Gastroesophageal sphincter (tissue), 4 donors: ENCODE measurements around the gene VWA8. TPM values are rescaled to one million over a fixed set of nuclear protein-coding genes. Genes with fewer than 3 reads are reported as not detected.

Source experiments
- ATAC-seq: fragments of 150-250 bp; one replicate; pipeline ENCODE4 v1.9.1; 2016; ENCODE audit warnings: mild to moderate bottlenecking, moderate library complexity
- H3K27ac ChIP-seq, 4 donors: fragments of 200-600 bp; sonication (generic) in 3 of 4; 1 replicate in 3 of 4; 2 replicates in 1 of 4; pipeline ENCODE4 v1.5.1; 2016 to 2019
- H3K27me3 ChIP-seq: fragments of 200-600 bp; sonication (generic); one replicate; pipeline ENCODE4 v1.5.1; 2019
- H3K36me3 ChIP-seq, 2 donors: fragments of 200-600 bp; sonication (generic); one replicate each; pipeline ENCODE4 v1.5.1; 2019; ENCODE audit warnings: control low read depth in 1 of 2
- H3K4me1 ChIP-seq, 3 donors: fragments of 200-600 bp; sonication (generic); 1 replicate in 2 of 3; 2 replicates in 1 of 3; pipeline ENCODE4 v1.5.1; 2016 to 2019; ENCODE audit warnings: control low read depth in 2 of 3
- H3K4me3 ChIP-seq, 2 donors: fragments of 200-600 bp; sonication (generic); one replicate each; pipeline ENCODE4 v1.5.1; 2019; ENCODE audit warnings: mild to moderate bottlenecking in 1 of 2, moderate library complexity in 1 of 2
- H3K9me3 ChIP-seq, 3 donors: fragments of 200-600 bp; sonication (generic); one replicate each; pipeline ENCODE4 v1.5.1; 2017 to 2019; ENCODE audit warnings: control low read depth in 2 of 3
- EP300 ChIP-seq: sonication (generic); formaldehyde crosslinking; IDR thresholded peaks from one replicate; pipeline ENCODE4 v1.6.1; 2017; ENCODE audit warnings: antibody characterized with exemption, mild to moderate bottlenecking
- POLR2A ChIP-seq, 2 donors: fragments of 450-650 bp; IDR thresholded peaks; one replicate each; pipeline ENCODE4 v1.6.1; 2017; ENCODE audit warnings: antibody characterized with exemption in 2 of 2, mild to moderate bottlenecking in 2 of 2, moderate library complexity in 1 of 2
- POLR2AphosphoS5 ChIP-seq: sonication (generic); formaldehyde crosslinking; IDR thresholded peaks from one replicate; pipeline ENCODE4 v1.6.1; 2017; ENCODE audit warnings: antibody characterized with exemption
- whole genome bisulfite sequencing, 2 donors: methylation state at CpG; one replicate each; pipeline ENCODE4 v1.1.5; 2018; ENCODE audit warnings: low coverage in 1 of 2; 5-methylcytosine and 5-hydroxymethylcytosine counted together
- small RNA-seq, 4 donors: library from RNA; depleted of rRNA; stranded (forward); fragments of <200 nt; gene quantifications; one replicate each; pipeline ENCODE3, GENCODE V24; 2016
- total RNA-seq, 4 donors: library from RNA; depleted of rRNA; stranded (reverse); fragments of >200 nt; gene quantifications; one replicate each; pipeline ENCODE4 v1.1.0, GENCODE V29; 2016
- TF ChIP-seq, protein P1 (sequence below), 4 experiments: fragments of 200-600 bp in 2 of 4; fragments of 450-650 bp in 2 of 4; sonication (generic) in 1 of 4; IDR thresholded peaks; one replicate each; pipeline ENCODE4 v1.5.1; 2017 to 2019; ENCODE audit warnings: antibody characterized with exemption in 4 of 4, mild to moderate bottlenecking in 2 of 4, moderate library complexity in 2 of 4

VWA8 gene
- total RNA-seq, 4 donors from 2014 or later = 20.3 to 34.7 (median 23.9) TPM

DNA sequence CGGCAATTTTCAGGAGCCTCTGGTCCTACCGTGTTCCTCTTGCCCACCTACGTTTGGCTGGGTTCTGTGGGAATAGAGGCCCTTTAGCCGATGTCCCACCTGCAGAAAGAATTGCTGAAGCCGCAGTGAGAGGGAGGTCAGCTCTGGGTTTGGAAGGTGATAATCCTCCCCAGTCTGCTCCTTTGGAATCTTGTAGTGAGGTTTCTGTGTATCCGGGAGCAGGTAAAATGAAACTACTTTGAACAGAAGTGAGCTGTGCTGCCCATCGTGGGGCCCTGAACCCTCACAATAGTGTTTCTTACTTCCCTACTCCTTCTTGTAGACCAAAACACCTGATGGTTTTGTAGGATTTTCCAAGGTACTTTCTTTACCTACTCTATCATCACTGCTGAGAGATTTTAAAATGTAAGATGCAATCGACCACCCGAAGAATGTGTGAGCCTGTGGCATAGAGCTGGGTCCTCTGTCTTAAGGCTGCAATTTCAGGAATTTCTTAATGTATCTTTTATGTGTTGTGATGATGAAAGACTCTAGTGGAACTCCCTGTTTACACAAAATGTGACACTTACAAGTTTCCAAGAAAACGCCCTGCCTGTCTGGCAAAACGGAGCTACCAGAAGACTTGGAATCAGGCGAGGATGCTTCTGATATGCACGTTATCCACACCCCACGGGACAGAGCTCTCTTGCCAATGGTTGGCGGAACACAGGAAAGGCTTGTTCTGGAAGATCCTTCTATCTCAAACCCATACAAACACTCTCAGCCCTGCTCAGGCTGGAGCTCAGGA, 427.4 kb downstream of the VWA8 start:
- ATAC-seq = peak; percentile 91
- 48 to 57% methylated on average over 11 to 14 of the region's 15 CpGs for WGBS, 2 donors
- TF ChIP-seq EP300 (no peak), POLR2AphosphoS5 (no peak), POLR2A (IDR thresholded peaks at IDR 0.05) (no peak)
- TF ChIP-seq, protein P1, sequence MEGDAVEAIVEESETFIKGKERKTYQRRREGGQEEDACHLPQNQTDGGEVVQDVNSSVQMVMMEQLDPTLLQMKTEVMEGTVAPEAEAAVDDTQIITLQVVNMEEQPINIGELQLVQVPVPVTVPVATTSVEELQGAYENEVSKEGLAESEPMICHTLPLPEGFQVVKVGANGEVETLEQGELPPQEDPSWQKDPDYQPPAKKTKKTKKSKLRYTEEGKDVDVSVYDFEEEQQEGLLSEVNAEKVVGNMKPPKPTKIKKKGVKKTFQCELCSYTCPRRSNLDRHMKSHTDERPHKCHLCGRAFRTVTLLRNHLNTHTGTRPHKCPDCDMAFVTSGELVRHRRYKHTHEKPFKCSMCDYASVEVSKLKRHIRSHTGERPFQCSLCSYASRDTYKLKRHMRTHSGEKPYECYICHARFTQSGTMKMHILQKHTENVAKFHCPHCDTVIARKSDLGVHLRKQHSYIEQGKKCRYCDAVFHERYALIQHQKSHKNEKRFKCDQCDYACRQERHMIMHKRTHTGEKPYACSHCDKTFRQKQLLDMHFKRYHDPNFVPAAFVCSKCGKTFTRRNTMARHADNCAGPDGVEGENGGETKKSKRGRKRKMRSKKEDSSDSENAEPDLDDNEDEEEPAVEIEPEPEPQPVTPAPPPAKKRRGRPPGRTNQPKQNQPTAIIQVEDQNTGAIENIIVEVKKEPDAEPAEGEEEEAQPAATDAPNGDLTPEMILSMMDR (IDR thresholded peaks at IDR 0.05) = no peak
- Histone ChIP-seq H3K4me3 (no peak overlapping the region), H3K4me1 (peaks cover 0 to 12% (median 0%) of the 10 kb centered on the region in 3 donors), H3K9me3 (no peaks in the 10 kb centered on the region), H3K36me3 (no peaks in the 10 kb centered on the region), H3K27me3 (no peaks in the 10 kb centered on the region), H3K27ac (peak overlapping the region in 2 of 4 donors; percentile 7 to 15)

DNA sequence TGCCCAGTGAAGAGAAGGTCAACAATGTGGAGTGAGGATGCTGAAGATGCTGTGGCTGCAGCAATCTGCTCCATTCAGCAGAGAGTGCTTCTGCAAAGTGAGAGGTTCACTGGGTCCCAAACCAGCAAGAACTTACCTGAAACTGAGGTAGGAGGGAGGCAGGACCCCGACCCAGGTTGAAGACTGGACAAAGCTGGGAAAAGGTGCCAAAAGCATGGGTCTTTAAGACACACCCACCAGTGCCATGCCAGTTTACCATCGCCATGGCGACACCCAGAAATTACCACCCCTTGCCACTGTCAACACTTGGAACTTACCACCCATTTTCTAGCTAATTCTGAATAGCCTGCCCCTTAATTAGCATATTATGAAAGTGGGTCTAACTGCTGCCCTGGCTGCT, 432.9 kb downstream of the VWA8 start:
- no CpG with 5 or more reads among the region's 3 CpGs for WGBS, 2 donors
- TF ChIP-seq, protein P1 (IDR thresholded peaks at IDR 0.05) = no peak
- no peak for TF ChIP-seq EP300
- TF ChIP-seq POLR2A (IDR thresholded peaks at IDR 0.05) = no peak
- TF ChIP-seq POLR2AphosphoS5 = no peak
- no peak overlapping the region for H3K27ac ChIP-seq

GRCh38 chr13:41520660-41521630, 440.0 kb downstream of the VWA8 start:
- H3K4me3 ChIP-seq = no peak overlapping the region
- no peaks in the 10 kb centered on the region for H3K4me1 ChIP-seq
- 90% methylated on average over 5 to 13 of the region's 15 CpGs for WGBS, 2 donors
- TF ChIP-seq POLR2AphosphoS5 (no peak), POLR2A (IDR thresholded peaks at IDR 0.05) (no peak), EP300 (no peak)
- TF ChIP-seq, protein P1 (IDR thresholded peaks at IDR 0.05) = no peak
- H3K27me3 ChIP-seq = no peaks in the 10 kb centered on the region
- no peaks in the 10 kb centered on the region for H3K9me3 ChIP-seq
- ATAC-seq = no peak
- H3K36me3 ChIP-seq = no peaks in the 10 kb centered on the region
- no peak overlapping the region for H3K27ac ChIP-seq

More for the DNA sequence above, 432.9 kb downstream of the VWA8 start:
- Histone ChIP-seq H3K4me1 (no peaks in the 10 kb centered on the region), H3K27me3 (no peaks in the 10 kb centered on the region), H3K4me3 (no peak overlapping the region), H3K9me3 (no peaks in the 10 kb centered on the region), H3K36me3 (no peaks in the 10 kb centered on the region)
- ATAC-seq = no peak

DNA sequence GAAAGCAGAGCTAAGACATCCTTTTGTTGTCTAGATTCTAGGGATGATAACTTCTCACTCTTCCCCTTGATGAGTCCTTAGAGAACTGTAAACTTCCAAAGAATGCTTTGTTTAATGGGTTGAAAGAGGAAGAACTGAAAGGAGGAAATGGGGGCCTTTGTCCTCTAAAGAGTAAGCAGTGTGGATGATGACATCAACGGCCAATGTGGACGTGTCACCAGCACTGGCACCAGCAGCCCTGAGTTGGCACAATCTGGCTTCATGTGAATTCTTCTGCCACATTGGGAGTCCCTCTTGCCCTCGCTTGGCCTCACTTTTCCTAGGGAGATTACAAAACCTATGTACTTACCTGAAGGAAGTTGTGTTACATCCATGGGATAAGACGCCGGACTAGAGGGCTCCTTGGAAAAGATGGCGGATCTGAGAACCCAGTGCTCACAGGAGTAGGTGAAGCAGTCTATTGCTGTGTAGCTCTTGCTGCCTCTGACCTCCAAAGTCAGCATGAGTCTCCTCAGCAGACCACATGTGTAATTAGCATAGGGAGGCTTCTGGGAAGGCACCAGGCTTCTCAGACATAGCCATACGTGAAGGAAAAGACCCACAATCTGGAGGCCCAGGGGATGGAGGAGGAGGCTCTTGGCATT, 440.8 kb downstream of the VWA8 start:
- Histone ChIP-seq H3K4me3 (no peak overlapping the region), H3K4me1 (no peaks in the 10 kb centered on the region), H3K9me3 (no peaks in the 10 kb centered on the region), H3K27me3 (no peaks in the 10 kb centered on the region), H3K27ac (no peak overlapping the region), H3K36me3 (no peaks in the 10 kb centered on the region)
- WGBS, 2 donors = 75 to 86% methylated on average over 3 to 7 of the region's 7 CpGs
- no peak for ATAC-seq
- no peak for TF ChIP-seq POLR2AphosphoS5
- TF ChIP-seq POLR2A (IDR thresholded peaks at IDR 0.05) = no peak
- TF ChIP-seq, protein P1 (IDR thresholded peaks at IDR 0.05) = no peak
- no peak for TF ChIP-seq EP300

Small RNA genes lying within 50 kb of the gene (small RNA-seq; reads per million reads assigned to genes)
- gene RN7SL515P (0 reads per million in 4 donors), gene RNU6-74P (0 reads per million in 4 donors), gene RPS28P8 (0 reads per million in 4 donors)

Other genes with a start within 250 kb of the VWA8 start
- 10 to 100 TPM; 18.6 to 32.5 (median 19.6) TPM for gene DGKH, start 87.5 kb upstream of the VWA8 start, total RNA-seq